ENCODE measurements around the gene SLC66A2.

The SLC66A2 gene

DNA sequence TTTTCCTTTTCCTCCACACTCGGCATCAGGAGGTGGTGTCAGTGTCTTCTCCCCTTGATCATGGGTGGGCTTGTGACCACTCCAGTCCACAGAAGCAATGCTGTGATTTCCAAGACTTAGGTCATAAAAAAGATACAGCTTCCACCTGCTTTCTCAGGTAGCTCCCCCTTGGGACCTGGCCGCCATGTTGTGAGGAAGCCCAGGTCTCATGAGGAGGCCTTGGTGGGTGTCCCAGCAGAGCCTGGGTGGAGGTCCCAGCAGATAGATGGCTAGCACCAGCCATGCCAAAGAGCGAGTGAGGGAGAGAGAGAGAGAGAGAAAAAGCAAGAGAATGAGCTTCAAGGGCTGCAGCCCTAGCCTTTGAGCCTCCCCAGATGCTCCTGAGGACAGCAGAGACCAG is 16.0 kb downstream of the SLC66A2 start:
- no peak for DNase-seq

DNA sequence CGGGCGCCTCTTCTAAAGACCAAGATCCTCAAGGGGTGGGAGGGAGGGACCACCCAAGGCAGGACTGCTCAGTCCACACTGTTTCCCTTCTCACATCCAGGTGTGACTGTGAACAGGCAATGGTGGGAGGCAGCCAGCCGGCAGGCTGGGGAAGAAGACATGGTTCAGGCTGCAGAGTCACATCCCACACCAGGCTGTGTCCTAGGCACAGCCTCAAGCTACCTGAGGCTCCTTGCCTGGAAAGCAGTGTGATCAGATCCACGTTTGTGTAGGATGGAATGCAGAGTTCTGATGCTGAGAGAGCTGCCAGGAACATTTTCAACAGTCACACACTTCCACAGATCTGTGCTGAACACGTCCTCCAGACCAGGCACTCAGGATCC is 16.4 kb downstream of the SLC66A2 start:
- DNase-seq = no peak

DNA sequence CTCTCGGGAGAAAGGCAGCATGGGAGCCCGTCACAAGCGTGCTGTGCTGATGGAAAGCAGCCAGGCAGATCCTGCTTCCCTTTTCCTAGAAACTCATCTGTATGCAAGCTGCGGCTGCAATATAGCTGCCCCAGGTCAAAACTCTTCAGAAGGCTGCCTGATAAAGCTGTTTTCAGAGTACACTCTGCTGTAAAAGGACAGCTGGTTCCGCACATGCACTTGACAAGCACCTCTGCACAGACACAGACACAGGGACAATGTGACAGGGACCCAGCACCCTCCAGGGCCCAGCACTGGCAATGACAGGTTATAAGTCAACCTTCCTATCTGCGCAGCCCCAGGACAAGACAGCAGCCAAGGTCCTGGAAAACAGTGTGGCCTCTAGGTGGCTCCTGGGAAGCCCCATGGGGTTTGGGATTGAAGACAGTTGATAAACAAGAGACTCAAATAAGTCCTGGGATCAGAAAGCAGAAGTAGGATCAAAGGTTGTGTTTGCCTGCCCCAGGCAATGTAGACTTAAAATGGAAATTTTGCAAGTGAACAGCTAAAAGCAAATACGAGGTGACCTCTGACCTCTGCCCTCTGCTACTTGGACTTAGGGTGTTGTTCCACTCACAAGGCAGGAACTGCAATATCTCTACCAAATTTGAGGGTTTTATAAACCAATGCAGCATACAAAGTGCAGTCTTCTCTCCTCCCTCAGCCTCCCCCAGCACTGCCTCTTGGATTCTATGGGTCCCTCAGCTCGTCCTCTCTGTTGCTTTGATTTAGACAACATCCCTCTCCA is 16.9 kb downstream of the SLC66A2 start:
- DNase-seq = peak; percentile 55

DNA sequence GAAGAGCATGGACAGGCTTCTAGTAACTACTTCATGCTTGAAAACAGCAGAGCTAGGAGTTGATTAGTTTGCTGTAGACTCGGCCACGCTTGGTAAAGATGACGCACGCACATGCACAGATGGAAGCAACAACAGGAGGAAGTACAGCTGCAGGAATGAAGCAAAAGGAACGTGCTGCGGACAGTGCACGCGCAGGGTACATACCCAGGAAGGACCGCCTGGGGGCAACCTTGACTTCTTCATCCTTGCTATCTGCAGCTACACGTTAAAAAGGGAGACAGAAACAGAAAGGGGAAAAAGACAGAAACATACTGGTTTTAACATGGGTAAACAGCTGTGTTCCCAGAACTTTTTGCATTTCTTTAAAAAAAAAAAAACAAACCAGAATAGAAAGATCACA is 17.7 kb downstream of the SLC66A2 start:
- no peak for DNase-seq

DNA sequence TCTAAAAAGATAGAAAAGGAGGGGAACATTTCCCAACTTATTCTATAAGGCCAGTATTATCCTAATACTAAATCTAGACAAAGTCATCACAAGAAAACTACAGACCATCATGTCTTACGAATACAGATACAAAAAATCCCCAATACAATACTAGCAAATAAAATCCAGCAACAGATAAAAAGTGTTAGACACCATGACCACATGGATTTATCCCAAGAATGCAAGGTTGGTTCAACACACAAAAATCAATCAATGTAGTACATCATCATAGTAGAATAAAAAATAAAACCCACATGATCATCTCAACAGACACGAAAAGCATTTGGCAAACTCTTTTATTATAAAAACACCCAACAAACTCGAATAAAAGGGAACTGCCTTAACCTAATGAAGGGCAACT is 18.5 kb downstream of the SLC66A2 start:
- DNase-seq = no peak

- DNase-seq = no peak
Measured at GRCh38 chr18:79931475-79931874, 20.0 kb downstream of the SLC66A2 start.

- peak; percentile 26 for DNase-seq
Measured at GRCh38 chr18:79930020-79930642, 21.3 kb downstream of the SLC66A2 start.

- no peak for DNase-seq
Measured at GRCh38 chr18:79928563-79928960, 22.9 kb downstream of the SLC66A2 start.

- DNase-seq = no peak
Measured at GRCh38 chr18:79927607-79928562, 23.6 kb downstream of the SLC66A2 start.

DNA sequence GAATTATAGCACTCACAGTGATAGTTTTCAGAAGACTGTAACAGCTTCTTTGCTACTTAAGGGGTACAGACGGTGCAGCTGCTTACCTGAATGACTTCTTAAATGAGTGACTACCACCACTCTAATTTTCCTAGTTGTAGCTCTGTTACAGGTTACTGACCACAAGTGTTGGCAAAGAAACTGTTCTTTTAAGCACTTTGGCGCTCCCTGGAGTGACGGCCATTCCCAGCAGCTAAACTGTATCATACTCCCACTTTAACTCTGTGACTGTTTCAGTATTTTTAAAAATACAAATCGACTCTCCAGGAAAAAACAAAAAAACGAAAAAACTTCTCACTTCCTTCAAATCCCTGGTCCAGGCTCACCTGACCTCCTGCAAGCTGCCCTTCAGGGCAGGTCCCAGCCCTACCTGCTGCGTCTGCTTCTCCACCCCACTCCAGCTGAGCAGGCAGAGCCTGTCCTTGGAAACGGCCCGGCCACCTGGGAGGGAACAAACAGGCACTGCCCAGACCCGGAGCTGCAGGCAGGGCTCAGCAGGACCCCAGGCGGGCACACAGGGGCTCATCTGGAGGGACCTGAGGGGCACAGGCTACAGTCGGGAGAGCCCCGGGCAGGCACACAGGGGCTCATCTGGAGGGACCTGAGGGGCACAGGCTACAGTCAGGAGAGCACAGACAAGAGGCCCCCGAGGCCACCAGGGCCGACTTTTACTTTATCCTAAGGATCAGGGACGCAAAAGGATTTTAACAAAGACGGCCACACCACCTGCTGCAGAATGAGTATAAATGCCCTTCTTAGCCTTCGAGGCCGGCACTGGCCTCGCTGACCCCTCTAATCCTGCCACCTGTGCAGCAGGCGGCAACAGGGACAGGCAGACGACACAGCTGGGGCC is 24.5 kb downstream of the SLC66A2 start:
- DNase-seq = no peak

DNA sequence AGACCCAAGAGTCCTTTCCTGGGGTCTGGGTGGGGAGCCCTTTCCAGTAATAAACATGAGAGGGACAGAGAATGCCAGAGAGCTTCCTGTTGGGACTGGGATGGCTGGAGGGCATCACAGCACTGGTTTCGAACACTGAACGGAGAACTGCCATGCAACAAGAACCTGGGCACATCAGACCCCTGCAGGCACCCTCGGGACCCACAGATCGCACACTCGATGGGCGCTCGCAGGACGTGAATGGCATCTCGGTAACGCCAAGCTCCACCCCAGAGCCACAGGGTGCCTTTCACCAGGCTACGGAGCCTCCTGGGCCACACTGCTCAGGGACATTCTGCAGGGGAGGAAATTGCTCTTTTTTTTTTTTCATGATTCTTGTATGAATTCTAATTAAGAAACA is 25.1 kb downstream of the SLC66A2 start:
- no peak for DNase-seq

- no peak for DNase-seq
Measured at GRCh38 chr18:79924814-79925731, 26.4 kb downstream of the SLC66A2 start.

DNA sequence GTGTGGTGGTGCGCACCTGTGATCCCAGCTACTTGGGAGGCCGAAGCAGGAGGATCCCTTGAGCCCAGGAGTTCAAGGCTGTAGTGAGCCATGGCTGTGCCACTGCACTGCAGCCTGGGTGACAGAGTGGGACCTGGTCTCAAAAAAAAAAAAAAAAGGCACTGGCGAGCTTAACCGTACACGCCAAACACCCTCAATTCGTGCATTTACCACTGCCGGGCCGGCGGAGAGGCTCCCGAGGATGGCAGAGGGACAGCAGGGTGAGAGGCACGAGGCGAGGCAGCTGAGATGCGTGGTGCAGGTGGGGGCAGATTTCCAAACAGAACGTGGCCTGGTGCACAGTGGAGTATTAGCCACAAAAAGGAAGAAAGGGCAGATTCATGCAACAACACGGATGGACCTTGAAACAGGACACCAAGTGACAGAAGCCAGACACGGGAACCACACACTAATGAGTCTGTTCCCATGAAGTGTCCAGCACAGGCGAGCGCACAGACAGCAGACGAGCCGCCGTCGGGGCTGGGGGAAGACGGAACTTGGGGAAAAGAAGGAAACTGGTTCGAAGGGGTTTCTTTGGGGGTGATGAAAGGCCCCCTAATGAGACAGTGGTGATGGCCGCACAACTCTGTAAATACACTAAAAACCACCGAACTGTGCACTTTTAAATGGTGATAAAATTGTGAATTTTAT is 27.4 kb downstream of the SLC66A2 start:
- no peak for DNase-seq

DNA sequence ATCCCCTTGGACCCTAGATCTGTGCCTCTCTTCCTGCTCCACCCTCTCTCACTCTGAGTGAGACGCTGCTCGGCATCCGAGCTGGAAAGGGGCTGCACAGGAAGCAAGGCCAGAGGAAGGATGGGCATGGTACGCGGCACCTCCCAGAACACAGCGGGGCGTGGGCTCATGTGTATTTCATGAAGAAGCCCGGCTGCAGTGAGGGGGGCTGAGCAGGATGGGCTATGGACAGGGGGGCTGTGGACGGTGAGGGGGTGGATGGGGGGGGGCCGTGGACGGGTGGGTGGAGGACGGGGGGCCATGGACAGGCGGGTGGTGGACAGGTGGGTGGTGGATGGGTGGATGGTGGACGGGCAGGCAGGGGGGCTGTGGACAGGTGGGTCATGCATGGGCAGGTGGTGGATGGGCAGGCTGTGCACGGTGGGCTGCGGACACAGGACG is 28.5 kb downstream of the SLC66A2 start:
- DNase-seq = no peak

DNA sequence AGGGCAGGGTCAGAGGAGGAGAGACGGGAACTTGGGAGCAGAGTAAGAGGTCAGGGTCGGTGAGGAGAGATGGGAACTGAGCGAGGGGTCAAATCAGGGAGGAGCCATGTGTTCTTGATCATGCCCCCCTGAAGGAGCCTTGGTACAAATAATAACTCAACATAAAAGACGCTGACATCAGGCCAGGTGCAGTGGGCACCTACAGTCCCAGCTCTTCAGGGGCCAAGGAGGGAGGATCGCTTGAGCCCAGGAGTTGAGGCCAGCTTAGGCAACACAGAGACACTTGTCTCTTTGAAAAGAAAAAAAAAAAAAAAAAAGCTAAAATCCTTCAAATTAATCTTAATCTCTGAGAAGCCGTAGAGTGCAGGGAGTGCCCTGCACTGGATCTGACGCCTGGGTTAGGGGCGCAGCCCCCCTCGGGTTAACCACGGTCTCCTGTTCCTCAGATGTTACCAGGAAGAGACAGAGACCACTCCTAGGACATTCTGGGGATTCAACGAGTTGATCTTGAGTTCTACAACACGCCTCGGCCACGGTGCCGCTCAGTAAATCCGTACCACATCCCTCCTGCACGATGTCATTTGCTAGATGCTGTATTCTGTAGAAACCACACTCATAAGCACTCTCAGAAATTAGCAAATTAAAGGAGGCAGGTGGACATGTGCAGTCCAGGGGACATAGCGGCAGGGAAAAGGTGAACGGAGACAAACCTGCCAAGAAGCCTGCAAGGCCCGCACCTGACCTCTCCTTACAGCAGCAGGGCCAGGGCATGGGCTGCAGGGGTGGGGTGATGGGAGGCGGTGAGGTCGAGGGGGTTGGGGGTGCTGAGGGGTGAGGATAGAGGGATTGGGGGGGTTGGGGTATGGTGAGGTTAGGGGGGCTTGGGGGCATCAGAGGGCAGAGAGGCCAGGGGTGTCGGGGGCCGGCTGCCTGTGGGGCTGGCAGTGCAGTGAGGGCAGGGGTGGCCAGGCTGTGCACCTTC is 29.2 kb downstream of the SLC66A2 start:
- no peak for DNase-seq

DNA sequence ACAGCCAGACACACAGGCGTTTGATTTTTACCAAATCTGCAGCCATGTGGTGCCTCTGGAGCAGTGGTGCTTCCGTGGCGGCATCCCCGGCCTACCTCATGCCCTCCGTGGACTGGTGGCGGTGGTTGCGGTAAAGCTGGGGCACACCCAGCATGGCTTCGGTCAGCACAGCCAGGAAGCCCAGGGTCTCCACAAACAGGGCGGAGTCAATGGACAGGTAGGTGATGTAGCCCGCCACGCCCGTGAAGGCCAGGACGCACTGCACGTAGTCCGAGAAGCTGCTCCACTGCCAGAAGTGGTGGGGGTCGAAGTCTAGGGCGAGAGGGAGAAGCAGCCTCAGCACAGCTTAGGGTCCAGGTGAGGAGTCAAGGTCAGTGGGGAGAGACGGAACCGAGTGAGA is 32.4 kb downstream of the SLC66A2 start:
- DNase-seq = no peak

DNA sequence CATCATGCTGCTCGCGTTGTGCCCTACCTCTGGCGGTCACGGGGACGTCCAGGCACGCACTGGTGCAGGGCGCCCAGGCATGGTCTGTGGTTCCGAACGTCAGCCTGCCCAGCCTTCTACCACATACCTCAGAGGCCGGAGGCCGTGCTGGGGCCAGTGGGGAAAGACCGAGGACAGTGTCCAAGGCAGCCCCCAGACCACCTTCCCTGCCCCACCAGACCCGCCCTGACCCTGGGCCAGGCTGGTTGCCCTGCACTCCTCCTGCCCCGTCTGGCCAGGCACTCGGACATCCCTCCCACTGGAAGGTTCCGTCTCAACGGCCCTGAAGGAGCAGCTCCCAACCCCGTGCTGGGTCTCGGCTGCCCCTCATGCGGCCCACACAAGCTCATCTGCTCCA is 32.8 kb downstream of the SLC66A2 start:
- no peak for DNase-seq

DNA sequence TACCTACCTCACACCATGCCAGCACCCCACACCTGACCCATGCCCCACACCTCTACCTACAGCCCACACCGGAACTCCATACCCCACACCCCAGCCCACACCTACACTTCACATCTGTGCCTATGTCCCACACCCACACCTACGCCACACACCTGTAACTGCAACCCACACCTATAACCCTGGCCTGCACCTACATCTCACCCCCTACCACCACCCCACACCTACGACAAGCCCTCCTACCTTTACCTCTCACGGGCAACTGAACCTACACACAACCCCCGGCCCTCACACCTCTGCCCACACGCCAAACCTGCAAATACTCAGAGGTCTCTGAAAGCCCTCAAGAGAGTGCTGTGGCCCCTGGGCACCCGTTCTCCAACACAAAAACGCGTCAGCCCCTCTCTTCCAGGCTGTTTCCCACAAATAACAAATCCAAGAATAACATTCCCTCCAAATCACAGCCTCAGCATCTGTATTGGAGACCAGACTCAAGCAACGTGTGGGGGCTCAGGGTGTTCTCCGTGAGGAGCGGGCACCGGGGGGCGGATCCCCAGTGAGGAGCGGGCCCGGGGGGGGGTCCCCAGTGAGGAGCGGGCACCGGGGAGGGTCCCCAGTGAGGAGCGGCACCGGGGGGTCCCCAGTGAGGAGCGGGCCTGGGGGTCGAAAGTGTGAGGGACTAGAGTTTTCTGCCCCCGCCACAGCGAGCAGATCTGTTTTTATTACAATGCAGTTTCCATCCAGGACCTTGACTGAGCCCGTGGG is 33.4 kb downstream of the SLC66A2 start:
- DNase-seq = no peak
